GM23248 (cell line): ENCODE data around the gene ZFYVE9. TPM values are rescaled to one million over a fixed set of nuclear protein-coding genes. Genes with fewer than 3 reads are reported as not detected.

ENCODE experiments used
- DNase-seq: peaks from one replicate; pipeline ENCODE4 v3.0.0-alpha.2; 2015
- H2AFZ ChIP-seq: fragments of 200-600 bp; sonication (generic); 2 replicates; pipeline ENCODE4 v1.6.1; 2016; ENCODE audit warnings: antibody characterized with exemption
- H3F3A ChIP-seq: fragments of 200-600 bp; sonication (generic); 2 replicates; pipeline ENCODE4 v1.6.1; 2016; ENCODE audit warnings: mild to moderate bottlenecking, antibody characterized with exemption, mixed run types; ENCODE audit not compliant: insufficient read depth
- H3K27ac ChIP-seq: fragments of 200-600 bp; sonication (generic); 2 replicates; pipeline ENCODE4 v1.5.1; 2016; ENCODE audit warnings: mild to moderate bottlenecking
- H3K27me3 ChIP-seq: fragments of 200-600 bp; sonication (generic); replicated peaks from 2 replicates; pipeline ENCODE4 v1.6.1; 2016; ENCODE audit warnings: mild to moderate bottlenecking; ENCODE audit not compliant: insufficient read depth
- H3K36me3 ChIP-seq: fragments of 200-600 bp; sonication (generic); 2 replicates; pipeline ENCODE4 v1.6.1; 2016; ENCODE audit warnings: low read depth, mild to moderate bottlenecking
- H3K4me1 ChIP-seq: fragments of 200-600 bp; sonication (generic); 2 replicates; pipeline ENCODE4 v1.6.1; 2016; ENCODE audit warnings: mild to moderate bottlenecking; ENCODE audit not compliant: insufficient read depth
- H3K4me2 ChIP-seq: fragments of 200-600 bp; sonication (generic); one replicate; pipeline ENCODE4 v1.6.1; 2016; ENCODE audit warnings: mild to moderate bottlenecking; ENCODE audit not compliant: unreplicated experiment
- H3K4me3 ChIP-seq: fragments of 200-600 bp; sonication (generic); 2 replicates; pipeline ENCODE4 v1.5.1; 2016; ENCODE audit warnings: mild to moderate bottlenecking
- H3K79me2 ChIP-seq: fragments of 200-600 bp; sonication (generic); 2 replicates; pipeline ENCODE4 v1.6.1; 2016; ENCODE audit warnings: mild to moderate bottlenecking; ENCODE audit not compliant: insufficient read depth
- H3K9ac ChIP-seq: fragments of 200-600 bp; sonication (generic); 2 replicates; pipeline ENCODE4 v1.6.1; 2016; ENCODE audit warnings: mild to moderate bottlenecking
- H3K9me2 ChIP-seq: fragments of 200-600 bp; sonication (generic); 2 replicates; pipeline ENCODE4 v1.6.1; 2016; ENCODE audit warnings: mixed run types, mild to moderate bottlenecking, moderate library complexity; ENCODE audit not compliant: insufficient read depth
- H3K9me3 ChIP-seq: fragments of 200-600 bp; sonication (generic); one replicate; pipeline ENCODE4 v1.6.1; 2017; ENCODE audit warnings: low read depth
- H4K20me1 ChIP-seq: fragments of 200-600 bp; sonication (generic); 2 replicates; pipeline ENCODE4 v1.6.0; 2016; ENCODE audit not compliant: insufficient read depth
- EZH2 ChIP-seq: fragments of 200-600 bp; sonication (generic); IDR thresholded peaks from 2 replicates; pipeline ENCODE4 v1.6.1; 2018; ENCODE audit warnings: antibody characterized with exemption, mild to moderate bottlenecking; ENCODE audit not compliant: insufficient read depth, poor library complexity, severe bottlenecking
- EZH2phosphoT487 ChIP-seq: fragments of 200-600 bp; sonication (generic); IDR thresholded peaks from 2 replicates; pipeline ENCODE4 v1.6.1; 2018; ENCODE audit warnings: antibody characterized with exemption, moderate library complexity, mild to moderate bottlenecking, low read depth; ENCODE audit not compliant: insufficient read depth
- WGBS, 2 experiments: methylation state at CpG; one replicate each; pipeline ENCODE4 v1.1.6; 2015 to 2017; ENCODE audit warnings: low lambda C conversion rate in 2 of 2, low coverage in 1 of 2; ENCODE audit errors: missing lambda C conversion rate in 2 of 2; 5-methylcytosine and 5-hydroxymethylcytosine counted together
- in situ Hi-C: fragments of 300-500 bp; cut with MboI; formaldehyde crosslinking; loops from 2 replicates; pipeline ENCODE4 v1.15.0; 2020
- polyA plus RNA-seq: library from polyadenylated mRNA; unstranded; fragments of >200 nt; fragmentation: Nextera tagmentation; extraction: Ambion mirVana; gene quantifications from 2 replicates; pipeline ENCODE4 v1.2.1, GENCODE V29; 2016
- total RNA-seq: library from RNA; depleted of rRNA; stranded (reverse); fragments of >200 nt; shearing (Covaris generic); gene quantifications from 2 replicates; pipeline ENCODE4 v1.2.3, GENCODE V29; 2014

Gene ZFYVE9
- total and polyA plus RNA-seq, 2 experiments from 2014 or later: 6.4 to 28.1 TPM

DNA sequence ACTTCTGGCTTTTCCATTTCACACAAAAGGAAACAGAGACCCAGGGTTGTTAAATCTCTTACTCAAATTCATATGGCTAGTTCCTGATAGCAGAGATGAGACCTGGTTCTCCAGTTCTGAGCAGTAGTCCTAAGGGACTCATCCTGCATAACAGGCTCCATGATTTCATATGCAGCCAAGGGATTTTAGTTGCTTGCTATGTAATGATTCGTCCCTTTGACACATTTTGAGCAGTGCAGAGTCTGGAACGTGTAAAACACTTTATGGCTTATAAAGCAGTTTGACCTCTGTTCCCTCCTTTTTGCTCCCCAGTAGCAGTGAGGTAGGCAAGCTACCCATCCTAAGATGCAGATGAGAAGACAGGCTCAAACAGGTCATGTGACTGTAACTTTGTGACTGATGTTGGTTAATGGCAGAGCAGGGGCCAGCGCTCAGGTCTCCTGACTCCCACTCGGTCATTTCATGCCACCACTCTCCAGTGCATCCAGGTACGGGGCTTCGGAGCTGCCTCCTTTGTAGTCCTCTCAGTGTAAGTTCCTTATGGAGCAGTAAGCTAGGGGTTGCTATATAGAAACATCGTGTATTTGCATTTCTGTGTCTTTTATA, 199.9 kb downstream of the ZFYVE9 start:
- H3K4me3 ChIP-seq: no peak overlapping the region
- 0 out of 2 replicates have a peak, but pooled peaks cover 3% of the 10 kb centered on the region for H3K36me3 ChIP-seq
- no peak overlapping the region for H2AFZ ChIP-seq
- H3K27ac ChIP-seq: no peak overlapping the region
- H3K4me1 ChIP-seq: no peaks in the 10 kb centered on the region
- TF ChIP-seq EZH2 (no peak), EZH2phosphoT487 (no peak)
- H4K20me1 ChIP-seq: no peaks in the 10 kb centered on the region
- H3K79me2 ChIP-seq: no peaks in the 10 kb centered on the region
- no peak overlapping the region for H3K4me2 ChIP-seq
- H3K9me2 ChIP-seq: no peaks in the 10 kb centered on the region
- no peaks in the 10 kb centered on the region for H3K9me3 ChIP-seq
- H3K27me3 ChIP-seq: no peaks in the 10 kb centered on the region
- H3F3A ChIP-seq: no peaks in the 10 kb centered on the region
- H3K9ac ChIP-seq: no peak overlapping the region
- in situ Hi-C loops: no loop called here
- DNase-seq: no peak
- WGBS, 2 experiments: 77 to 88% methylated on average over 6 to 7 of the region's 7 CpGs

DNA sequence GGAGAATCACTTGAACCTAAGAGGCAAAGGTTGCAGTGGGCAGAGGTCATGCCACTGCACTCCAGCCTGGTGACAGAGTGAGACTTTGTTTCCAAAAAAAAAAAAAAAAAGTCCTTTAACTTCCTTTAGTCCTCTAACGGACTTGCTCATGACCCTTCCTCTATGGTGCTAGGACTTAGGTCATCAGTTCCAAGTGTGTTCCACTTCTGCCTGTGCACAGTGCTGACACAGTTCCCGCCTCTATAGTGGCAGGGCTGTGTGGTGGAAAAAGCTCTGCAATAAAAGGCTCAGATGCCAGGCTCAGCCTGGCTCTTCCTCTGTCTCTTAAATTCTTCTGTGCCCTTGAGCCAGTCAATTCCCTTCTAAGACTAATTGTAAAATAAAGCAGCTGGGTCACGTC, 202.1 kb downstream of the ZFYVE9 start:
- H3K4me2 ChIP-seq: no peak overlapping the region
- H3K79me2 ChIP-seq: no peaks in the 10 kb centered on the region
- no peaks in the 10 kb centered on the region for H3K9me3 ChIP-seq
- H2AFZ ChIP-seq: no peak overlapping the region
- H3K27me3 ChIP-seq: no peaks in the 10 kb centered on the region
- no peaks in the 10 kb centered on the region for H4K20me1 ChIP-seq
- no peaks in the 10 kb centered on the region for H3K36me3 ChIP-seq
- in situ Hi-C loops: no loop called here
- H3K9ac ChIP-seq: no peak overlapping the region
- WGBS, 2 experiments: 94 to 97% methylated on average over 3 of the region's 3 CpGs
- no peaks in the 10 kb centered on the region for H3K9me2 ChIP-seq
- DNase-seq: no peak
- no peak overlapping the region for H3K4me3 ChIP-seq
- no peak overlapping the region for H3K27ac ChIP-seq
- no peaks in the 10 kb centered on the region for H3K4me1 ChIP-seq
- no peaks in the 10 kb centered on the region for H3F3A ChIP-seq
- TF ChIP-seq EZH2phosphoT487 (no peak), EZH2 (no peak)

DNA sequence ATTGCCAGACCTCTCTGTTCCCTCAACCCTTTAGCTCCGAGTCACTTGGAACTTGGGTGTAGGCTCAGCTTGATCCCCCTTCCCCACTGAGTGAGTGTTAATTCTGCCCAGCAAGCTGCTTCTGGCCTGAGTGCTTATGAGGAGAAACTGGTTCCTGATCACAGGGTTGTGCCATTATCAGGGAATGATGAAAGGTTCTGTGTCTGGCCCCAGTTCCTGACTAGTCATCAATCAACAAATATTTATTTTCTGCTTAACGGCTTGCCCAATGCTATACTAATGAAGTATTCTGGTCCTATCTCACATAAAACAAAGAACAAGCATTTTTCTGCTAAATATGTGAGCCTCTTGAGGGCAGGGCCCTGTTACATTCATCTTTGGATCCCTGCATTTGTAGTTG, 203.4 kb downstream of the ZFYVE9 start:
- H3K4me2 ChIP-seq: no peak overlapping the region
- no peak overlapping the region for H3K27ac ChIP-seq
- in situ Hi-C loops: no loop called here
- no peak overlapping the region for H3K4me3 ChIP-seq
- no peaks in the 10 kb centered on the region for H4K20me1 ChIP-seq
- TF ChIP-seq EZH2phosphoT487 (no peak), EZH2 (no peak)
- H3K79me2 ChIP-seq: no peaks in the 10 kb centered on the region
- H3K9me3 ChIP-seq: no peaks in the 10 kb centered on the region
- no peaks in the 10 kb centered on the region for H3K27me3 ChIP-seq
- H3F3A ChIP-seq: peaks cover 9% of the 10 kb centered on the region; the same call in 1 of the 2 replicates
- WGBS, 2 experiments: 75 to 82% methylated on average over 2 of the region's 2 CpGs
- no peak for DNase-seq
- H2AFZ ChIP-seq: no peak overlapping the region
- H3K9ac ChIP-seq: no peak overlapping the region
- H3K36me3 ChIP-seq: 0 out of 2 replicates have a peak, but pooled peaks cover under 1% of the 10 kb centered on the region
- no peaks in the 10 kb centered on the region for H3K4me1 ChIP-seq
- no peaks in the 10 kb centered on the region for H3K9me2 ChIP-seq

DNA sequence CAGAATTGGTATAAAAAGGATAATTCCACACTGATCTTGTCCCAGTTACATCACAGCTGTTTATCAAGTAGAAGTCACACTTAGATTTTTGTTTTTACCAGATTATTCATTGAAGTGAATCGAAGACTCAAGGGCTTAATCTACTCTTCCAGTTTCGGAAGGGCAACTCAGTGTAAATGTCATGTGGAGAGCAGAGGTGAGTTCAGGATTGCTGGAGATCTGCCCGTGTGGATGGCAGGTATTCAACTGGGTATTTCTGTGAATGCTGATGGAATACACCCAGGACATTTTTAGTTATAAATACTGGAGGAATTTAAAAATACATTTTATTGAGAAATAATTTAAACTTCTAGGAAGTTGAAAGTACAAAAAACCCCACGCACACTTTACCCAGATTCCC, 204.8 kb downstream of the ZFYVE9 start:
- Histone ChIP-seq H3K27ac (no peak overlapping the region), H3K36me3 (peaks cover 4% of the 10 kb centered on the region; the same call in 1 of the 2 replicates), H3F3A (peaks cover 13% of the 10 kb centered on the region), H3K4me2 (no peak overlapping the region), H3K9me2 (no peaks in the 10 kb centered on the region), H4K20me1 (no peaks in the 10 kb centered on the region), H3K4me1 (no peaks in the 10 kb centered on the region), H3K27me3 (no peaks in the 10 kb centered on the region), H2AFZ (no peak overlapping the region), H3K9me3 (no peaks in the 10 kb centered on the region), H3K4me3 (no peak overlapping the region), H3K79me2 (no peaks in the 10 kb centered on the region), H3K9ac (no peak overlapping the region)
- in situ Hi-C loops: no loop called here
- DNase-seq: no peak
- WGBS, 2 experiments: 74 to 77% methylated on average over 4 of the region's 4 CpGs
- TF ChIP-seq EZH2: no peak
- TF ChIP-seq EZH2phosphoT487: no peak
